Activated CD8-positive, alpha-beta memory T cell treated with anti-CD3 and anti-CD28 coated beads, Interleukin-2, amount 50 U/mL, for 24 hours (primary cell): ENCODE results near the gene IPO13.

ENCODE experiments used
- DNase-seq: peaks from one replicate; pipeline ENCODE4 v3.0.0-alpha.2; 2020; ENCODE audit errors: extremely low read depth

The IPO13 gene

DNA sequence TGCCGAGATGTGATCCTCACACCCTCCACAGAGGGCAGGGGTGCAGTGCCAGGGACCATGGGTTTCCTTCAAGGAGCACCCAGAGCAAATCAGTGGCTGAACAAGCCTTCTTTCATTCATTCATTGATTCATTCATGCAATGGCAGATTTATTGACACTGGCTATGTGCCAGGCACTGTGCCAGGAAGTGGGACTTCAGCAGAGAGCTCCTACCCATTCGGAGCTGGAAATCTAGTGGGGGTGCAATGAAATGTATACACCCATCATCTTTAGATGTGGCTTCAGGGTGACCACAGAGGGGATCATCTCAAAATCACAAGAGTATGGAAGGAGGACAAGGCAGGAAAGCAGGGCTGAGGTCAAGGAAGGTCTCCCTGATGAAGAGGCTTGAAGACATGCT, 65.7 kb downstream of the IPO13 start:
- DNase-seq, result no peak

DNA sequence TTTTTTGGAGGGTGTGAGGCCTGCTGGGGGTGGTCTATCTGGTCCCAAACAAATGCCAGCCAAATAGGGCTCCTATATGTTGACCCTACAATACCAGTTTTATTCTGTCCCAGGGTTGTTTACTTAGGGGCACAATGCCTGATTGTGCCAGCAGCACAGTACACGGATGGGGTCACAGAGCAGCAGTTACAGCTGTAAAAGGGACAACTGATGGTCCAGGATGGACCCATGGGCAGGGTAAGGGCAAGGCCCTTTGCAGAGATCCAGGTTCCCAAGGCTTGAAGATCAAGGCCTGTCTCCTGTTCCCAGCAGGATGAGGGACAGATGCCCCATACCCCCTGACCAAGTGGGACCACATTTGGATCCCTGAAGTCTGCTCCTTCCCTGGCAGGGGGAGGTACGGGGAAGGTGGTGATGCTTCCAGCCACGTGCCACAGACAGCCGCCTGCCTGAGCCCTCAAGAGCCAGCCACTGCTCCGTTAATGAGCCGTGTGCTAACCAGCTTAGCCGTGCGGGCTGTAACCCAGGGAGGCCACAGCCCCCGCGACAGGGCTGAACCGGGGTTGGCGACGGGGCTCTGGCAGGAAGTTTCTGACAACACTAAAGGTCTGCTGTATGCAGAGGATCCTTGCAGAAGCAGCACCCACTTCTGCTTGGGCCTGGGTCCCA, 66.3 kb downstream of the IPO13 start:
- DNase-seq, result no peak

DNA sequence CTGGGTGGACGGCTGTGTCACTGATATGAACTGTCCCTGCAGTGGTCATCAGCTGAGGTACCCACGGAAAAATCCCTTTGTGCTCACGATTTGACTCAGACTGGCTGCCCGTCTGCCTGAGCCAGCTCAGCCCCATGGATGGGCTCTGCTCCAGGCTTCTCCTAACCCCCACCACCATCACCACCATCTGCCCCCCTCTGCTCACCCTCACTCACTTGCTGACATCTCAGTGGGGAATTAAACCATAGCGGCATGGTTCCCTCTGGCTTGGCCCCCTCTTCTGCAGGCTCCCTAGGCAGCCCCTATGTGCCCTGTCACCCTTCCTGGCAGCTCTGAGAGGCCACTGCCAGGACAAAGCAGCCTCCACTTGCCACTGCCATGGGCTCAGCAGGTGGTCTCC, 67.2 kb downstream of the IPO13 start:
- DNase-seq, result no peak

DNA sequence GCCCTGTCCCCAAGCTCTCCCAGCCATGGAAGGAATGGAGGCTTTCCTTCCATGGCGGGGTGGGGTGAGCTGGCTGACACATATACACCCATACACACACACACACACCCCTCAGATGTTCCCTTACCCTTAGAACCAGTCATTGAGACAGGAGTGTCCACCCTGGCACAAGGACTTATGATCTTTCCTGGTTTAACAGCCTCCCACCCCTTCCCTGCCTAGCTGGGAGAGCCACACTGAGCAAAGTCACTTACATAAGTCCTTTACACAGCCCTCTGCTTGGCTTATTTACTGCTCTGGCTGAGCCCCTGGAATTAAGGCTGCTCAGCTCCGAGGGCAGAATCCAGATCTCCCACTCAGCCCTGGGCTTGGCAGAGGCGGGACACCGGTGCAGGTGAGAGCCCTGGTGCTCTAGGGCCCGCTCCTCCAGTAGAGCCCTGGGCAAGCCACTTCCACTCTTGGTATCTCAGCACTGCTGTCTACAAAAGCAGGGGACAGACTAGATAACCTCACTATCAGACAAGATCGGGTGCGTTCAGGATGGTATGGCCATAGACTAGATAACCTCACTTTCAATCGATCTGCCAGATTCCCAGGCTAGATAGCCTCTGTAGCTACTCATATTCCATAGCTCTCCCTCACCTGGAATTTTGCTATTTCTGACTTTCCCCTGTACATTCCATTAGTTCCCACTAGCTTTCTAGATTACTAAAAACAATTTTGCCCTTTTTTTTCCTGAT, 67.8 kb downstream of the IPO13 start:
- no peak for DNase-seq

DNA sequence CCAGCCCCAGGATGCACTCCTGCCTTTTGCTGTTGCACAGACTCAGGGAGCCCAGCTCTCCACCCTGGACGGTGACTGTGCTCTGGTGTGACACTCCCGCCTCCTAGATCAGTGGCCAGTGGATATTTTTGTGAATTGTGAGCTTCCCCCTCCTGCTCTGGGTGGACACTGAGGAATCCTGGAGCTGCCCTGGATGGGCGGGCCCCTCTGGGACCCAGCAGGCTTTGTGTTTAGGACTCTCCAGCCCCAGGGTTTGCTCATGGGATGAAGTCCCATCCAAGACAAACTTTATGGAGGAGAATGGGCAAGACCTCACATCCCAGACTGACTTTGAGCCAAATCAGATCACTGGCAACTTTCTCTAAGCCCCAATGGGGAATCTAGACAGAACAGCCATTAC, 68.5 kb downstream of the IPO13 start:
- no peak for DNase-seq

DNA sequence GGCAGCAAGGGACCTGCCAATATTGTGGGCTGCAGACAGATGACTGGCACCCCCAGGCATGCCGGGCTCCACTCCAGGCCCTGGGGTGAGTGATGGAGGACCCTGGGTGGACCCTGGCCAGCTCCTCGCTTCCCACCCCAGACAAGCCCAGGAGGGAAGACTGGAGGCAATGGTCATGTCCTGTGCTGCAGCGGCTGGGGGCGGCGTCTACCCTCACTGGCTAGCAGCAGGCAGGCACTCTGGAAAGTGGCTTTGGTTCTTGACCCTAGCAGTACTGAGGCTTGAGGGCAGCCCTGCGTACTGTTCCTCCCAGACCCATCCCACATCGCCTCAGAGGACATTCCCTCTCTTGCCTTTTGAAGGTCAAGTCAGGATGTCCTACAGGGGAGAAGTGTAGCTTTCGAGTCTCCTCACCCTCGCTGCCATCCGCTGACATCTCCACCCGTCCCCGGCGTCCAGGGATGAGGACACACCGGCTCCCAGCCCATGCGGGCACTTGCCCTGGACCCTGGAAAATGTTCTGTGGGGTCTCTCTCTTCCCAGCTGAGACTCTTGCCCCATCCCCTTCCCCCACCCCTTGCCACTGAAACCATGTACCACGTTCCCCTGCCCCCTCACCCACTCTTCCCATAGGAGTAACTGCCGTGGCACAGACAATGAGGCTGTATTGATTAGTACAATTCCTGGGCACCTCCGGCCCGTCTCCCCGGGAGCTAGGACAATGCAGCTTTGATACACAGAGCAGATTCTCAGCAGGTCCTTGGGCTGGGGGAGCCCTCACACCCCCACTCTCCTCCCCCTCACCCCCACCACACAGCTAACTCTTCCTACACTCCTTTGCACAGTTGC, 69.5 kb downstream of the IPO13 start:
- no peak for DNase-seq

DNA sequence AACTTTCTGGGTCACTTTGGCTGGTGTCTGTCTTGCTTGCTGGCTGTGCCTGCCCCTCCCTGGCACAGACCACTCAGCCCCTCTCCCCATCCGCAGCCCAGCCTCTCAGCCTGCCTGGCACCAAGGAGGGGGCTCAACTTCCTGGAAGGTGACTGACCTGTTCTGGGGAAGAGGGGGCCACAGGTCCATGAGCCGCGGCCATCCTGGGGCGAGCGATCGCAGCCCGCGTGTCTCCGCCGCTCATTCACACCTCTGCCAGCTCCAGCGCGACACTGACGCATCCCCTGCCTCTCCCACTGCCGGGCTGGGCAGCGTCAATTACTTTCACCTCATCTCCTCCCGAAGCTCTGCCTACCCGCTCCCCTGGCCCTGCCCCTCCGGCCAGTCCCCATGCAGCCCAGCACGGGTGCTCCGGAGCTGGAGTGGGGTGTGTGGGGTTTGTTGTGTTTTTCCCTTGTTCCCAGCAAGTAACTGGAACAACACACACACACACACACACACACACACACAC, 70.2 kb downstream of the IPO13 start:
- no peak for DNase-seq
